Stimulated activated CD4-positive, alpha-beta T cell treated with anti-CD3 and anti-CD28 coated beads, Interleukin-15, amount 100 ng/mL, for 1 hour (primary cell): ENCODE results near the gene EPB41L1.

Experiments used
- DNase-seq, 2 donors: peaks; one replicate each; pipeline ENCODE4 v3.0.0-alpha.2; 2020; ENCODE audit warnings: low read depth in 1 of 2, low spot score in 1 of 2

EPB41L1 gene

GRCh38 chr20:36275441-36276189 lies 121.1 kb downstream of the EPB41L1 start:
- no peak for DNase-seq

GRCh38 chr20:36277546-36277945 lies 123.0 kb downstream of the EPB41L1 start:
- no peak for DNase-seq

- DNase-seq = no peak
Observed at GRCh38 chr20:36279362-36279761, 124.8 kb downstream of the EPB41L1 start.

- no peak for DNase-seq
Observed at GRCh38 chr20:36279776-36280175, 125.2 kb downstream of the EPB41L1 start.

- DNase-seq = no peak
Observed at GRCh38 chr20:36281785-36282380, 127.3 kb downstream of the EPB41L1 start.
